ENCODE measurements around the gene RRP9.

GRCh38 chr3:51986010-51986947, 44.6 kb upstream of the RRP9 start:
- TF ChIP-seq POLR2A (IDR thresholded peaks at IDR 0.05) (no peak), CTCF (IDR thresholded peaks at IDR 0.05) (no peak)
